Psoas muscle (tissue), 8 donors: ENCODE results near the gene CORO2B. TPM values are rescaled to one million over a fixed set of nuclear protein-coding genes. Genes with fewer than 3 reads are reported as not detected.

ENCODE experiments used
- ATAC-seq, 4 donors: fragments of 200-7000 bp; cut with Tn5 transposase; one replicate each; pipeline ENCODE4 v1.9.1; 2020; ENCODE audit warnings: moderate library complexity in 3 of 4, mild to moderate bottlenecking in 2 of 4
- DNase-seq, 2 donors: peaks; one replicate each; pipeline ENCODE4 v3.0.0-alpha.2; 2020
- H3K27ac ChIP-seq: fragments of 200-600 bp; one replicate; pipeline ENCODE4 v1.8.0; 2022
- H3K27me3 ChIP-seq, 3 donors: fragments of 200-600 bp in 1 of 3; one replicate each; pipeline versions ENCODE4 v1.6.1 to v1.8.0; 2013 to 2022; ENCODE audit warnings: low read length in 2 of 3, mild to moderate bottlenecking in 2 of 3, moderate library complexity in 1 of 3; ENCODE audit not compliant: insufficient read depth in 3 of 3
- H3K36me3 ChIP-seq, 2 donors: fragments of 200-600 bp in 1 of 2; one replicate each; pipeline versions ENCODE4 v1.6.1 to v1.8.0; 2013 to 2022; ENCODE audit warnings: low read depth in 1 of 2, mild to moderate bottlenecking in 1 of 2, moderate library complexity in 1 of 2; ENCODE audit not compliant: insufficient read depth in 1 of 2
- H3K4me1 ChIP-seq: fragments of 200-600 bp; one replicate; pipeline ENCODE4 v1.8.0; 2022
- H3K4me3 ChIP-seq: fragments of 200-600 bp; one replicate; pipeline ENCODE4 v1.8.0; 2022; ENCODE audit warnings: mild to moderate bottlenecking
- H3K9me3 ChIP-seq: fragments of 200-600 bp; one replicate; pipeline ENCODE4 v1.8.0; 2022
- WGBS, 3 donors: extraction: QIAGEN DNeasy Blood & Tissue Kit; methylation state at CpG; one replicate each; pipeline versions ENCODE4 v1.1.6 to v1.1.7; 2013; 5-methylcytosine and 5-hydroxymethylcytosine counted together
- intact Hi-C, 2 donors: fragments of 100-400 bp; cut with DNase I; formaldehyde crosslinking; loops; one replicate each; pipeline versions ENCODE4 v1.11.0 to v1.14.2; 2022
- polyA plus RNA-seq, 3 donors: library from polyadenylated mRNA; stranded (reverse); fragments of 200-250 nt; gene quantifications; one replicate each; pipeline ENCODE4 v1.2.3, GENCODE V29; 2013
- total RNA-seq, 4 donors: library from RNA; stranded (reverse); fragmentation: NEBNext Ultra II Directional in 2 of 4; extraction: Animal tissue kit (Norgen Biotek cat#: 25700) in 2 of 4; gene quantifications; one replicate each; pipeline versions ENCODE4 v1.2.1 to v1.2.4, GENCODE V29; 2021 to 2023
- TF ChIP-seq, protein P1 (sequence below): fragments of 200-600 bp; IDR thresholded peaks from one replicate; pipeline ENCODE4 v1.8.0; 2022; ENCODE audit warnings: antibody characterized with exemption
- donor health status: healthy with polysubstance abuse.
- donor health status: DM: no; HTN: no; CAD: no; lungs with moderate emphysema.
- donor health status: Bipolar disorder and iron deficiency.
- donor health status: healthy.
- donor health status: DM: yes; HTN: yes; CAD: no.
- donor health status: DM: no; HTN: no; CAD: no.
- donor health status: DM: no; HTN: no; CAD: no.
- donor health status: DM: yes; HTN: yes; CAD: no.

The CORO2B gene
- total and polyA plus RNA-seq, 7 donors, result 1.1 to 3.2 (median 2.0) TPM

DNA sequence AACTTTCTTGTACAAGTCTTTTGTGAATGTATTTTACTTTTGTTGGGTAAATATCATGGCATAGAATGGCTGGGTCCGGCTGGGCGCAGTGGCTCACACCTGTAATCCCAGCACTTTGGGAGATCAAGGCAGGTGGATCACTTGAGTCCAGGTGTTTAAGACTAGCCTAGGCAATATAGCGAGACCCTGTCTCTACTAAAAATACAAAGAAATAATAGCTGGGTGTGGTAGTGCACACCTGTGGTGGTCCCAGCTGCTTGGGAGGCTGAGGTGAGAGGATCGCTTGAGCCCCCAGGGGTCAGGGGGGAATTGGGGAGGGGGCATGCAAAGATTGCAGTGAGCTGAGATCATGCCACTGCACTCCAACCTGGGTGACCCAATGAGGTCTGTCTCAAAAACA lies 189.0 kb downstream of the CORO2B start:
- TF ChIP-seq, protein P1, sequence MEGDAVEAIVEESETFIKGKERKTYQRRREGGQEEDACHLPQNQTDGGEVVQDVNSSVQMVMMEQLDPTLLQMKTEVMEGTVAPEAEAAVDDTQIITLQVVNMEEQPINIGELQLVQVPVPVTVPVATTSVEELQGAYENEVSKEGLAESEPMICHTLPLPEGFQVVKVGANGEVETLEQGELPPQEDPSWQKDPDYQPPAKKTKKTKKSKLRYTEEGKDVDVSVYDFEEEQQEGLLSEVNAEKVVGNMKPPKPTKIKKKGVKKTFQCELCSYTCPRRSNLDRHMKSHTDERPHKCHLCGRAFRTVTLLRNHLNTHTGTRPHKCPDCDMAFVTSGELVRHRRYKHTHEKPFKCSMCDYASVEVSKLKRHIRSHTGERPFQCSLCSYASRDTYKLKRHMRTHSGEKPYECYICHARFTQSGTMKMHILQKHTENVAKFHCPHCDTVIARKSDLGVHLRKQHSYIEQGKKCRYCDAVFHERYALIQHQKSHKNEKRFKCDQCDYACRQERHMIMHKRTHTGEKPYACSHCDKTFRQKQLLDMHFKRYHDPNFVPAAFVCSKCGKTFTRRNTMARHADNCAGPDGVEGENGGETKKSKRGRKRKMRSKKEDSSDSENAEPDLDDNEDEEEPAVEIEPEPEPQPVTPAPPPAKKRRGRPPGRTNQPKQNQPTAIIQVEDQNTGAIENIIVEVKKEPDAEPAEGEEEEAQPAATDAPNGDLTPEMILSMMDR, result no peak
- no peaks in the 10 kb centered on the region for H3K27me3 ChIP-seq
- H3K27ac ChIP-seq, result no peak overlapping the region
- H3K9me3 ChIP-seq, result no peaks in the 10 kb centered on the region
- H3K36me3 ChIP-seq, result no peaks in the 10 kb centered on the region
- WGBS, 3 donors, result 72 to 87% (median 73%) methylated on average over 4 of the region's 4 CpGs
- ATAC-seq (no peak), DNase-seq (no peak)
- intact Hi-C loops, result no loop called here
- H3K4me3 ChIP-seq, result no peak overlapping the region
- peaks cover 6% of the 10 kb centered on the region for H3K4me1 ChIP-seq

DNA sequence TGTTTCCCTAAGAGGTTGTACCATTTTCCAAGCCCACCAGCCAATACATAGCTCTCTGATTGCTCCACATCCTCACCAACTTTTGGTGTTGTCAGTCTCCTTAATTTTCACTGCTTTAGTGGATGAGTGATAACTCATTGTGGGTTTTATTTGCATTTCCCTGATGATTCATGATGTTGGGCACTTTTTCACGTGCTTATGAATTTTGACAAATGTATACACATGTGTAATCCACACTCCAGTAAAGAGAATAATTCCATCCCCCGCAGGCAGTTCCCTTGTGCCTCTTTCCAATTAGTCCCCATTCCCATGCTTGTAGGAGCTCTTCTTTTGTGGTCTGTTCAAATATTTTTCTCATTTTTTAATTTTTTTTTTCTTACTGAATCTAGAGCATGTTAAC lies 189.5 kb downstream of the CORO2B start:
- DNase-seq, result no peak
- Histone ChIP-seq H3K27me3 (no peaks in the 10 kb centered on the region), H3K36me3 (no peaks in the 10 kb centered on the region), H3K27ac (no peak overlapping the region), H3K4me1 (peaks cover 6% of the 10 kb centered on the region), H3K4me3 (no peak overlapping the region), H3K9me3 (no peaks in the 10 kb centered on the region)
- no peak for ATAC-seq
- WGBS, 3 donors, result 11 to 27% (median 19%) methylated on average over 2 of the region's 2 CpGs
- intact Hi-C loops, result no loop called here
- TF ChIP-seq, protein P1, result no peak

DNA sequence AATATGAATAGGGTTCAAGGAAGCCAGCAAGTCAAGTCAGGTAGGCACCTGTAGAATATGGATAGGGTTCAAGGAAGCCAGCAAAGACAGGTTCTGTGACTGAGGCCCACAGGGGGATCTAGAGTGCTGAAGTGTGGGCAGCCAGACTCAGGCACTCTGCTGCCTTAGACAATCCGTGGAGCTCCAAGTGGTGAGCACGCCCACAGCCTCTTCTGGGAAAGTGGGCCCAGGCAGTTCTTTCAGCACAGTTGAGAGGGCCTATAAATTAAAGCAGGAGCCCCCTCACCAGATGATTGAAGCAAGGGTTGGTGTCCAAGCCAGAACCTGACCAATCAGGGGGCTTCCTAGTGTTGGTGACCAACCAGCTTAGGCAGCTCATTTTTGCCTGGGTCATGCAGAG lies 190.9 kb downstream of the CORO2B start:
- Histone ChIP-seq H3K9me3 (no peaks in the 10 kb centered on the region), H3K27ac (no peak overlapping the region), H3K4me3 (no peak overlapping the region), H3K36me3 (no peaks in the 10 kb centered on the region), H3K27me3 (no peaks in the 10 kb centered on the region), H3K4me1 (peaks cover 6% of the 10 kb centered on the region)
- TF ChIP-seq, protein P1, result no peak
- no peak for ATAC-seq
- 94% methylated on average over 2 of the region's 2 CpGs for WGBS, 3 donors
- intact Hi-C loops, result no loop called here
- no peak for DNase-seq

DNA sequence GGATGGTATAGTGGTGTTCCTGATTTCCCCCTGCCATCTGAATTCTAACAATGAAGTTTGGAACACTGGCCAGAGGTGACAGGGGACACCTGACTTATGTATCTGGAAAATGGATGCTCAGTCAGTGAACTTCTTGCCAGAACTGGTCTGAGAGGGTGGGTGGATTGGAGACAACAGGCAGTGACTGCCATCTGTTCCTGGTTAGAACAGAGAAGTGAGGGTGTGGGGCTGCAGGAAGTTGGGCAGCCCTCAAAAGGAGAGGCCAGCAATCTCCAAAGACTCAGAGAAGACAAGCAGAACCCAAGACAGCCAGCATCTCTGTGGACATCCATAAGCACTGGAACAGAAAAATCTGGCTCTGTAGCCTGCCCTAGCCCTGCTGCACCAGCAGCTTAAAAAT lies 191.4 kb downstream of the CORO2B start:
- H3K27me3 ChIP-seq, result no peaks in the 10 kb centered on the region
- intact Hi-C loops, result no loop called here
- TF ChIP-seq, protein P1, result no peak
- no peaks in the 10 kb centered on the region for H3K9me3 ChIP-seq
- H3K4me3 ChIP-seq, result no peak overlapping the region
- ATAC-seq, result no peak
- no peaks in the 10 kb centered on the region for H3K36me3 ChIP-seq
- no peak for DNase-seq
- peaks cover 6% of the 10 kb centered on the region for H3K4me1 ChIP-seq
- no peak overlapping the region for H3K27ac ChIP-seq

DNA sequence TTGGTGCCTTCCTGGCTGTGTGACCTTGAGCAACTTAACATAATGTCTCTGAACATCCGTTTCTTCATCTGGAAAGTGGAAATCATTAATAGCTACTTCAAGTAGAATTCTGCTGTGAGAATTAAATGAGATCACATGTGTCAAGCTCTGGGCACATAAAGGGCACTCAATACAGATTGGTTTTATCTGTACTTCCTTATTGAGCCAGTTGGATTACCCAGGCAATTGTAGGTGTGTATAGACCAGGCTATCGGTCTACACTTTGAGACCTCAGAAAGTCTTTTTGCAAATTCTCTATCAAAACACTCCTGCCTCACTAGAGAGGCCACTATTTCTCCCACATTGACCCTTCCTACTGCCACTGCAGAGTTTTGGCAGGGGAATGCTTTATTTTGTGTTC lies 194.2 kb downstream of the CORO2B start:
- WGBS, 3 donors, result 82 to 88% (median 87%) methylated on average over 2 of the region's 2 CpGs
- intact Hi-C loops, result no loop called here
- Histone ChIP-seq H3K27me3 (no peaks in the 10 kb centered on the region), H3K9me3 (no peaks in the 10 kb centered on the region), H3K27ac (no peak overlapping the region), H3K4me1 (peaks cover 6% of the 10 kb centered on the region), H3K4me3 (no peak overlapping the region), H3K36me3 (peaks cover 0 to 7% of the 10 kb centered on the region in 2 donors)
- TF ChIP-seq, protein P1, result no peak
- ATAC-seq, result no peak
- no peak for DNase-seq
